AML-193 (cell line): ENCODE results near the gene TBC1D20.

Experiments
- DNase-seq, 2 experiments: peaks; one replicate each; lab custom pipeline; 2025; lab: John Stamatoyannopoulos, UW

The TBC1D20 gene

DNA sequence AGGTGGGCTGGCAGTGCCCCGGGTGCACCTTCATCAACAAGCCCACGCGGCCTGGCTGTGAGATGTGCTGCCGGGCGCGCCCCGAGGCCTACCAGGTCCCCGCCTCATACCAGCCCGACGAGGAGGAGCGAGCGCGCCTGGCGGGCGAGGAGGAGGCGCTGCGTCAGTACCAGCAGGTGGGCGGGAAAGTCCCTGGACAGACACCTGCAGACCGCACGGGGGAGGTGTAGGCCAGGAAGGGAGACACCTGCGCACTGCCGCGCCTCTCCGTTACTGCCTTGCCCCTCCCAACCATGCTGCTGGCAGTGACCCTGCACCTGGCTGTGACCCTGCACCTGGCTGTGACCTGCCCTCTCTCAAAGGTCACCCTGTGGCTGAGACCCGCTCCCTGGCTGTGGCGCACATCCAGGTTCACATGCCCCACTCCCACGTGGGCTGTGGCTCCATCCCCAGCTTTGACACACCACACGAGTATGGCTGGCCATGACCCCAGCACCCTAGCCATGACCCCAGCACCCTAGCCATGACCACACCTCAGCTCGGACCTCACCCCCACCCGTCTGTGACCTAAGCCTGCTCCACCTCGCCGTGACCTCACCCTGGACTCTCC, 42.7 kb downstream of the TBC1D20 start:
- DNase-seq = no peak

DNA sequence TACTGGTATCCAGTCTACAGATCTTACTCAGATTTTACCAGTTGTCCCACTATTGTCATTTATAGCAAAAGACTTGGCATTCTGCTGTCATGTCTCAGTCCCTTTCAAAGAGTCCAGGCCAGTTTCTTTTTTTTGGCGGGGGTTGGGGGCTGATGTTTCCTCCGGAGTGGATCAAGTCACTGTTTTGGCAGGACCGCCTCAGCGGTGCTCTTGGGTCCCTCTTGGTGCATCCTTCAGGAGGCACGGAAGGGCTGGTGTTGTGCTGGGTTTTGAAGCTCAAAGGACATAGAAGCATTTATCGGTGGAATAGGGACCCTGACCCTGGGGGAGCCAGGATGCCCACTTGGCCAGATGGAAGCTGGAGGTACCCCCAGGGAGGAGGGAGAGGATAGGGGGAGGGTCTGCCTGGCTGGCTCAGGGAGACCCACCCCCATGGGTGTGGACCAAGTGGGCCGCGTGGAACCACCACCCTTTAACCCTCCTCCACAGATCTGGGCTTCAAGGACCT, 43.4 kb downstream of the TBC1D20 start:
- no peak for DNase-seq

DNA sequence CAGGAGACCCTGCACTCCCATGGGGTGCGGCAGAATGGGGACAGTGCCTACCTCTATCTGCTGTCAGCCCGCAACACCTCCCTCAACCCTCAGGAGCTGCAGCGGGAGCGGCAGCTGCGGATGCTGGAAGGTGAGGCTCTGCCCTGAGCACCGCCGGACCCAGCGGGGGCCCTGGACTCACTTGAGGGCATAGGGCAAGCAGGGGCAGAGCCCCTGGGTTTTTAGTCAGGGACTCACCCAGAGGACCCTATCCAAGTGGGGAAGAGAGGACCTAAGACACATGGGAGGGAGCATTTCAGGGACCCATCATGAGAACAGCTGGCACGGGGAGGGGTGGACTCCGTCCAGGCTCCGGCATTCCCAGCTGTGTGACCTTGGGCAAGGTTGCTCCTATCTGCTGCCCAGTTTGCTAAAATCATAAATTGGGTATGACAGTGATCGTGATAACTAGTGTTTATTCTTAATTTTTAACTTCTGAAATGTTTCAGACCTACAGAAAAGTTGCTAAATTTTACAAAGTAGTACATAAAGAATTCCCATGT, 44.5 kb downstream of the TBC1D20 start:
- DNase-seq = no peak

DNA sequence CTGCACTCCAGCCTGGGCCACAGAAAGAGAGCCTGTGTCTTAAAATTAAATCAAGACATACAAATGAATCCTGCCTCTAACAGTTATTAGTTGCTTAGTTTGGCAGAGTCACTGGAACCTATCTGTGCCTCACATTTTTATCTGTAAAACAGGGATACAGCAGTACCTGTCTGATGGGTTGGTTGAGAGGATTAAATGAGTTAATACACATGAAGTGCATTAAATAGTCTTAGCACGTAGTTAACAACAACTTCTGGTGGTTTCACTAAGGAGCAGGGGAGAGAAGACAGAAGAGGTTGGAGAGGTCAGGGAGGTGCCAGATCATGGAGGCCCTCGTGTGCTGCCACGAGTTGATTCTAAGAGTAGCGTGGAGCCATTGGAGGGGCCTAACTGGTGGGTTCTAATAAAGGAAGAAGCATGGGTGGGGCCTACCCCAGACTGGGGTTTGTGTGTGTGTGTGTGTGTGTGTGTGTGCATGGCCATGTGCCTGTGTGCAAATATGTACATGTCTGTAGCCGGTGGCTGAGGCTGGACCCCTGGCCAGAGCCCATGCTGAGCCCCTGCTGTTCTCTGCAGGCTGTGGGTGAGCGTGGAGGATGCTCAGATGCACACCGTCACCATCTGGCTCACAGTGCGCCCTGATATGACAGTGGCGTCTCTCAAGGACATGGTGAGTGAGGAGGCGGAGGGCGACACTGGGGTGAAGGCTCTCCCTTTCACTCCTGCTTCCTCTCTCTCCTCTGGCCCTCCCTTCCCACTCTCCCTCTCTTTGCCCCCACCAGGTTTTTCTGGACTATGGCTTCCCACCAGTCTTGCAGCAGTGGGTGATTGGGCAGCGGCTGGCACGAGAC, 45.2 kb downstream of the TBC1D20 start:
- DNase-seq = no peak

DNA sequence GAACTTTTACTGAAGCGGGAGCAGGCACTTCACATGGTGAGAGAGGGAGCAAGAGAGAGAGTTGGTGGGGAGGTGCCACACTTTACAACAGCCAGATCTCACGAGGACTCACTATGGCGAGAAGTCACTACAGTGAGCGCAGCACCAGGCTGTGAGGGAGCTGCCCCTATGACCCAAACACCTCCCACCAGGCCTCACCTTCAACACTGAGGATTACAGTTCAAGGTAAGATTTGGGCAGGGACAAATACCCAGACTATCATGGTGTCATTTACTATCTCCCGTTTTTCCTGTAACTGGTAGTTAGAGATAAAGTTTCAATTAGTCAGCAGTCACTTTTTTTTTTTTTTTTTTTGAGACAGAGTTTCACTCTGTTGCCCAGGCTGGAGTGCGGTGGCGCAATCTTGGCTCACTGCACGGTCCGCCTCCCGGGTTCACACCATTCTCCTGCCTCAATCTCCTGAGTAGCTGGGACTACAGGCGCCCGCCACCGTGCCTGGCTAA, 46.5 kb downstream of the TBC1D20 start:
- DNase-seq = no peak

DNA sequence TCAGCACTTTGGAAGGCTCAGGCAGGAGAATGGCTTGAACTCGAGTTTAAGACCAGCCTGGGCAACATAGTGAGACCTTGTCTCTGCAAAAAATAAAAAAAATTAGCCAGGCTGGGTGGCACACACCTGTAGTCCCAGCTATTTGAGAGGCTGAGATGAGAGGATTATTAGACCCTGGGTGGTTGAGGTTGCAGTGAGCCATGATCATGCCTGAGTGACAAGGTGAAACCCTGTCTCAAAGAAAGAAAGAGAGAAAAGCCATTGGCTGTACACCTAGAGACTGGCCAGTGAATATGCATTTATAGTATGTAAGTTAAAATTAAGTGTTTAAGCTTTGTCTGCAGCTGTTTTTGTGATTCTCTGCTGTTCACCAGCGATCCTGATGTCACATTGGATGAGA, 48.2 kb downstream of the TBC1D20 start:
- DNase-seq = no peak

DNA sequence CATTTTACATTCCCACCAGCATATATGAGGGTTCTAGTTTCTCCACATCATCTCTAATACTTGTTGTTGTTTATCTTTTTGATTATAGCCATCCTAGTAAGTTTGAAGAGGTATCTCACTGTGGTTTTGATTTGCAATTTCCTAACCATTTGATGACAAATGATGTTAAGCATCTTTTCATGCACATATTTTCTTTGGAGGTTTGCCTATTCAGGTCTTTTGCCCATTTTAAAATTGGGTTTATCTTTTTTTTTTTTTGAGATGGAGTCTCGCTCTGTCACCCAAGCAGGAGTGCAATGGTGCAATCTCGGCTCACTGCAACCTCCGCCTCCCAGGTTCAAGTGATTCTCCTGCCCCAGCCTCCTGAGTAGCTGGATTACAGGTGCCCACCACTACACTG, 50.3 kb downstream of the TBC1D20 start:
- no peak for DNase-seq

DNA sequence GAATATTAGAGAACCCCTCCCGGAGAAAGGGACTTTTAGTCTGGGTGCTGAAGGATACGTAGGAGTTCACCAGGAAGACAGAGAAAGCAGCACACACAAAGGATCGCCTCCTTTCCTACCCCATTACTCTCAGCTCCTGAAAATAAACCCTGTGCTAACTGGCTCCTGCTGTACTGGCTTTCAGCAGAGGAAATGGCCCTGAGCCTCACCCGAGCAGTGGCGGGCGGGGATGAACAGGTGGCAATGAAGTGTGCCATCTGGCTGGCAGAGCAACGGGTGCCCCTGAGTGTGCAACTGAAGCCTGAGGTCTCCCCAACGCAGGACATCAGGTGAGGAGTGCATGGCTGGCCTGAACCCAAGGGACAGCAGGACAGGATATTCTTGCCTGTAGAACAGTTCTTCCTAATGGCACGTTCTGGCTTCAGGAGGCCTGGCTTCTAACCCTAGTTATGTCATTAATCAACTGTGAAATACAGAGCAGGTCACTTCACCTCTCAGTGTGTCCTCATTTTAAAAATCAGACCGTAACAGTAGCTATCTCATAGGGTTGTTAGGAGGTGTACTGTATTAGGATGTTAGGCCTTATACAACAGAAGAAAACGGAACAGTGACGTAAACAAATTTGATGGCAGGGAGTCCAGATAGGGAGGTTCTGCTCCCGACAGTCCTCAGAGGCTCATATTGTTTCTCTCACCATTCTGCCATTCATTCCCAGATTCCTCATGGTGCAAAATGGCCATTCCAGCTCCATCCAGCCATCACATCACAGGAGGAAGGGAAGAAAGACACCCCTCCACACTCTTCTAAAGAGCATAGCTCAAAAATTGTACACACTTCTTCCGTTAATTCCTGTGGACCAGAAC, 52.4 kb downstream of the TBC1D20 start:
- DNase-seq = no peak

DNA sequence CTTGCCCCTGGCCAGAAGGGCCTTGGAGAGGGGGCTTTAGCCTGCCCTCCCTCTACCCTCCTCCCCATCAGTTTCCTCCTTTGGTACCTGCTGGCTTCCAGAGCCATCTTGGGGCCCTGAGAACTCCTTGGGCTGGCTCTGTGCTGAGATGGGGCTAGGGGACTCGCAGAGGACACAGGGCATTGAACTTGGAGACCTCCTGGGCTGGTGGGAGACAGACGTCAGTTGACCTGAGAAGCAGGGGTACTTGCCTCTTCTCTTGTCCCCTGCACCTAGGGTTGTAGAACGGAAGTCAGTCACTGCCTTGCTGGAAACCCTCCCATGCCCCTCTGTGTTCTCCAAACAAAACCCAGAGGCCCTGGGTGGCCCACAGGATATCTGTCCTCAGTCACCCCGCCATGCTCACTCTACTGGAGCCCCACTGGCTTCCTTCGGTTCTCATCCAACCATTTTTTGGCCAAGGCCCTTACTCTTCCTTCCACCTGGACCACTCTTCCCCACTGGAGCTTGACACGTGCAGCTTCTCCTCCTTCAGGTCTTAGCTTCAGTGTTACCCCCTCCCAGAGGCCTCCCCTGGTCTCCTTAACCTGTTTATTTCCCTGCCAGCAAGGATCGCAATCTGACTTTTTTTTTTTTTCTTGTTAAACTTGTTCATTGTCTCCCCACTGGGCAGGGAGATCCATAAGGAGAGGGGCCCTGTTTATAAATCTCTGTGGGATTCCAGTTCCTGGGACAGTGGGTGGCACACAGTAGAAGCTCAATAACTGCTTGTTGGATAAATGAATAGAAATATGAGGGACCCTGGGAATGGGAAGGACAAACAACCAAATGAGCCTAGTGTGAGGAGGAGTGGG, 53.3 kb downstream of the TBC1D20 start:
- no peak for DNase-seq

DNA sequence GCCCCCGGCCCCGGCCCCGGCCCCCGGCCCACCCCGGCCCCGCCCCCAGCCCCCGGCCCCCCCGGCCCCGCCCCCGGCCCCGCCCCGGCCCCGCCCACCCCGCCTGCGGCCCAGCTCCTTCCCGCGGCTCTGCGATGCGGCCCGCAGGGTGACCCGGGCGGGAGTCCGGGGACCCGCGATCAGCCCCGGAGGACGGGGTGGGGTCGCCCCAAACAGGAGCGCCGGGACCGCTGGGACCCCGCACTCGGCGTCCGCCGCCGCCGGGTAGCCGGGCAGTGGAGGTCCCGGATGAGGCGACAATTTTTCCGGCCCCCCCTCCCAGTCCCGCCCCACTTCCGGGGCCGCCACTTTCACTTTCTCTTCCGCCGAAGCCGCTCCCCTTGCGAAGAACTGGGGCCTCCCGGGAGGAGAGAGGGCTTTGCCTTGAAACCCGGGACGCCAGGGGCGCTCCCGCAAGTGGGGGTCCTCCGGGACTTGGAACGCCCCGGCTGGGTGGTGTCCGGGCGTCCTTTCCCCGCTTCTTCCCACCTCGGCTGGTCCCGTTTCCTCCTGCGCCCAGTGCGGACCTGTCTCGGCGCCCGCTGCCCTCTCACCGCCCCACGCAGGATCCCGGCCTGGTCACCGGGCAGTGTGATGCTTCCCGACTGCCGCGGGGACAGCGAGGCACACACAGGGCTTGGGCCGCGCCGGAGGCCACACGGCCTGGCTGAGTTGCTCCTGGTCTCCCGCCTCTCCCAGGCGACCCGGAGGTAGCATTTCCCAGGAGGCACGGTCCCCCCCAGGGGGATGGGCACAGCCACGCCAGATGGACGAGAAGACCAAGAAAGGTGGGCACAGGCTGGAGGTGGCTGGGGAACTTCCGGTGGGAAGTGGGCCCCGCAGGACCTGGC, 54.1 kb downstream of the TBC1D20 start, which contains the start of gene RBCK1:
Gene RBCK1 (plus strand): TSS at position 347 of the 890 bp plus-strand sequence. CDS start 459 bp downstream, at position 806.
- DNase-seq = peak; percentile 51 to 62

DNA sequence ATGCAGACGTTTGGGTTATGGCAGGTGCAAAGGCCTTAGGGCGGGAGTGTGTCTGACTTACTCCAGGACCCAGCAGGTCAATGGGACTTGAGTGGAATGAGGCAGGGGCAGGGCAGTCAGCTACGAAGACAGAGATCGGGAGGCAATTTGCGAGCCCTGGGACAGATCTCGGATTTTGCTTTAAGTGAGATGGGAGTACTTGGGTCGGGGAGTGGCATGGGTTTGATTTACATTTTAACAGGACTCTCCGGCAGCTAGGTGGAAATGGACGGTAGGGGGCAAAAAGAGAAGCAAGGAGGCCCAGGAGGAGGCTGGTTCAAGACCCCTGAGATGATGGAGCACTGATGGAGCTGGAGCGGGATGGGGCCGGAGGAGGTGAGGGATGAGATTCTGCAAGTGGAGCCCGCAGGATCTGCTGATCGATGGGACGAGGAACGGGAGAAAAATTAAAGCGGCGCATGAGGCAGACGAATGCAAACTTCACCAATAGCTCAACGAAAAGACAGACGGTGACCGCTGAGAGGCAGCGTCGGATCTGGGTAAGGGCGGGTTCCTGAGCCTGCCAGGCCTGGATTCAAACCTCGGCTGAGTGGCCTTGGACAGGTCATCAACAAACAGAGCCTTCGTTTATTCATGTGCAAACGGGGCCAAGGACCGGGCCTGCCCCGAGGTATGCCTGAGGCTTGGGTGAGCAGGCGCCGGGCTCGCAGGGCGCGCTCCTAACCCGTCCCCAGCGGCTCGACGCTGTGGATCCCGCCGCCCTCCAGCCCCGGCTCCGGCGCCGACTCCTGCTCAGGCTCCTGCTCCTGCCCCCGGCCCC, 55.0 kb downstream of the TBC1D20 start:
- peak; percentile 54 to 75 for DNase-seq

DNA sequence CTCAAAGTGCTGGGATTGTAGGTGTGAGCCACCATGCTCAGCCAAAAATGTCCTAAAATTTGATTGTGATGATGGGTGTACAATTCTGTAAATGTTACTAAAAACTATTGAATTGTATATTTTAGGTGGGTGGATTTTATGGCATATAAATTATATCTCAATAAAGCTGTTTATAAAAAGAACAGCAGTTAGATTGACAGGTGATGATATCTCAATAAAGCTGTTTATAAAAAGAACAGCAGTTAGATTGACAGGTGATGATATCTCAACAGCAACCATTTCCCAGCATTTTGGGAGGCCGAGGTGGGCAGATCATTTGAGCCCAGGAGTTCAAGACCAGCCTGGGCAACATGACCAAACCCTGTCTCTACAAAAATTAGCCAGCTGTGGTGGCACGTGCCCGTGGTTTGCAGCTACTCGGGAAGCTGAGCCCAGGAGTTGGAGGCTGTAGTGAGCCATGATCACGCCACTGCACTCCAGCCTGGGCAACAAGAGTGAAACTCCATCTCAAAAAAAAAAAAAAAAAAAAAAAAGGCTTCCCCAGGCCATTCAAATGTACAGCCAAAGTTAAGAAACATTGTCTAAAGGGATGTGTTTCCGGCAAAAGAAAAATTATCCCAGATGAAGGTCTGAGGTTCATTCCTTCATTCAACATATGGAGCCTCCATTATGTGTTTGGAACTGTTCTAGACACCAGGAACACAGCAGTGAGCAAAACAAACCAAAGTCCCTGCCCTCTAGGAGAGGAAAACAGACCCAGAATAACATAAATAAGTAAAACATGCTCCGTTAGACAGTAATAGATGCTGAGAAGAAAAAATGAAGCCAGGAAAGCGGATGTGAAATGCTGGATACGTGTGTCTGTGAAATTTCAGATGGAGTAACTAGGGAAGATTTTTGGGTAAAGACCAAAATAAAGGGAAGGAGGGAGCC, 55.9 kb downstream of the TBC1D20 start:
- no peak for DNase-seq

DNA sequence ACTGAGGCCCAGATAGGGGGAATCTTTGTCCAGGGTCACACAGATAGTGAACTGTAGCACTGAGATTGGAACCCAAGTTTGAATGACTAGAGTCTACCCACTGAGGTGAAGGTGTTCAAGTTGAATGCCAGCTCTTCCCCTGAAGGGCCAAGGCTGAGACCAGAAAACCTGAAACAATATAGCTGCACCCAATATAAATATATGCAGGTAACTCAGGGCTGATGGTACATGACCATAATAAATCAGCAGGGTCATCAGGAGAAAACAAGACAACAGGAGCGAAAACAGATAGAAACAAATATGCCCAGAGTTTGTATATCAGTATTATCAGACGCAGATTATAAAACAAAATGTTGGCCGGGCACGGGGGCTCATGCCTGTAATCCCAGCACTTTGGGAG, 58.2 kb downstream of the TBC1D20 start:
- no peak for DNase-seq

DNA sequence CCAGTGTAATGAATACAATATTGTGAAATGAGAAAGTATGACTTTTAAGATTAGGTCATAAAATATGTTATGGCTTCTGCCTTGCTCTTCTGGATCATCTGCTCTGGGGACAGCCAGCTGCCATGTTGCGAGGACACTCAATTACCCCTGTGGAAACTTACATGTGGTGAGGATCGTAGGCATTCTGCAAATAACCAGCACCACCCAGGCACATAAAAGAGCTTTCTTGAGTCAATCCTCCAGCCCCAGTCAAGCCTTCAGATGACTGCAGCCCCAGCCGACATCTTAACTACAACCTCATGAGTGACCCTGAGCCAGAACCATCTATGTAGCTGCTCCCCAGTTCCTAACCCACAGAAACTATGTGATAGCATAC, 58.8 kb downstream of the TBC1D20 start:
- DNase-seq = no peak

DNA sequence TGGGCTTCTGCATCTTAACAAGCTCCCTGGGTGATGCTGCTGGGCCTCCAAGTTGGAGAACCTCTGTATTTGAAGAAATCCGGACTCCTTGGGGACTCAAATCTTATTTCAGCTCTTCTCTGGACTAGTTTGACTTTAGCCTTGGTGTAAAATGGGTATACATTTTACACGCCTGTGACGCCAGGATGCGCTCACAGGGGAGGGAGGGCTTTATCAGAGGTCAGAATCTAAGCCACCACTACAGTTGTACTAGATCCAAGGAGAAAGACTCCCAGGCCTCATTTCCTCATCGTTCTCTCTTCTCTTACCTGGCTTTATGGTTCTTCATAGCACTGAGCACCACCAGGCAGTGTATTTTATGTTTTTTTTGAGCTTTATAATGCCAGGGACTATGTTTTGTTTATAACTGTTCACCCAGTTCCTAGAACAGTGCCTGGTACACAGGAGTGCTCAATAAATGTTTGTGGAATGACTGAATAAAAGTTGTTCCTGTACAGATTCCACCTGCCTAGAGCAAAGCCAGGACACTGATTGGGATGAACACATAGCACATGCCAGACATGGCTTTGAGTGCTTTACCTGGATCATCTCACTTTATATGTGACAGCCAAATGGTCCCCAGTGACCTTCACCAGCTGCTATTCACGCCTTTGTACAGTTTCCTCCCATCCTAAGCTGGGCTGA, 59.3 kb downstream of the TBC1D20 start:
- DNase-seq = no peak

DNA sequence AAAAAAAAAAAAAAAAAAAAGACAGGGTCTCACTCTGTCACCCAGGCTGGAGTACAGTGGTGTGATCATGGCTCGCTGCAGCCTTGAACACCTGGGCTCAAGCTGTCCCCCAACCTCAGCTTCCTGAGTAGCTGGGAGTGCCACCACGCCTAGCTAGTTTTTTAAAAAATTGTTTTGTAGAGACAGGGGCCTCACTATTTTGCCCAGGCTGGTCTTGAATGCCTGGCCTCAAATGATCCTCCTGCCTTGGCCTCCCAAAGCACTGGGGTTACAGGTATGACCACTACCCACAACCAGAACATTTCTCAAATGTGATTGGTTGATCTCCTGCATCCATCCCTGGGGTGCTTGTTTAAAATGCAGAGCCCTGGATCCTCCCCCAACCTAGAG, 59.8 kb downstream of the TBC1D20 start:
- no peak for DNase-seq
